Measurements from ENCODE around the gene RAPGEFL1. TPM values are rescaled to one million over a fixed set of nuclear protein-coding genes. Genes with fewer than 3 reads are reported as not detected.
A peak's percentile ranks its signal among the peaks of the same experiment; 100 is the strongest.

Gene RAPGEFL1
- total RNA-seq (10 to 100 TPM in 1 of 5 experiments, 1 to 10 TPM in 4; 5.0 to 10.7 (median 6.3) TPM), polyA plus RNA-seq (under 1 TPM; 0.24 to 0.47 TPM), total RNA-seq (6.5 reads per million, percentile 28 among the genes with 10 or more reads in this experiment)

- Histone ChIP-seq H3K27ac (ENCODE audit: low read depth, low read length) (peak within 1 kb of the TSS; percentile 61), H3K4me1 (ENCODE audit: control insufficient read depth in 2 of 2, insufficient read depth in 2 of 2, low read length in 2 of 2) (peaks cover 5% of the 10 kb centered on the region in 2 donors), H3K9me3 (ENCODE audit: control insufficient read depth in 2 of 3, low read length in 3 of 3) (no peaks in the 10 kb centered on the region), H3K36me3 (ENCODE audit: control insufficient read depth in 2 of 3, insufficient read depth in 3 of 3, low read length in 3 of 3) (no peaks in the 10 kb centered on the region), H3K27me3 (ENCODE audit: control insufficient read depth in 2 of 2, insufficient read depth in 2 of 2, low read length in 2 of 2) (no peaks in the 10 kb centered on the region), H3K4me3 (ENCODE audit: low read length) (peak within 1 kb of the TSS; percentile 53)
- H3K27ac Mint-ChIP-seq = peak within 1 kb of the TSS in 5 of 9 donors; percentile 46 to 87 (median 72)
- intact Hi-C loops (cut with micrococcal nuclease) = loop anchor here (1.0 to 2.0 kb wide), 3 partner anchors 14 to 65 kb away; partner anchors contain the start of gene CASC3 (in 1 of the 2)
- peak within 1 kb of the TSS; percentile 62 to 83 (median 69) for H3K4me3 Mint-ChIP-seq
- CTCF ChIA-PET = no interaction called here
- H3K4me1 Mint-ChIP-seq = peaks cover 6 to 12% (median 9%) of the 10 kb centered on the region in 7 donors
- POLR2A ChIA-PET = interaction anchor here (0.8 kb wide), 1 partner anchor 41 kb away, joined by 3 read pairs; the partner anchor contains the start of gene WIPF2
- peak; percentile 58 to 81 (median 72) for DNase-seq
- peak; percentile 98 for ATAC-seq
- no peaks in the 10 kb centered on the region for H3K27me3 Mint-ChIP-seq
- H3K36me3 Mint-ChIP-seq = peaks cover 0 to 20% (median 3%) of the 10 kb centered on the region in 5 donors
- no peaks in the 10 kb centered on the region for H3K9me3 Mint-ChIP-seq
Observed at GRCh38 chr17:40177275-40177874, at the start of gene RAPGEFL1. RAPGEFL1 (plus strand) TSS chr17:40177470; CDS start chr17:40177862, 392 bp downstream.

GRCh38 chr17:40129498-40129897 lies 47.8 kb upstream of the RAPGEFL1 start:
- Histone ChIP-seq H3K36me3 (ENCODE audit: control insufficient read depth in 2 of 3, insufficient read depth in 3 of 3, low read length in 3 of 3) (peaks cover 10 to 66% (median 20%) of the 10 kb centered on the region in 3 experiments), H3K9me3 (ENCODE audit: control insufficient read depth in 2 of 3, low read length in 3 of 3) (no peaks in the 10 kb centered on the region), H3K4me3 (ENCODE audit: low read length) (no peak overlapping the region), H3K27ac (ENCODE audit: low read depth, low read length) (no peak overlapping the region), H3K4me1 (ENCODE audit: control insufficient read depth in 2 of 2, insufficient read depth in 2 of 2, low read length in 2 of 2) (peaks cover 3 to 9% of the 10 kb centered on the region in 2 donors), H3K27me3 (ENCODE audit: control insufficient read depth in 2 of 2, insufficient read depth in 2 of 2, low read length in 2 of 2) (no peaks in the 10 kb centered on the region)
- Mint-ChIP-seq H3K9me3 (peaks cover 0 to 1% (median 0%) of the 10 kb centered on the region in 11 donors), H3K27me3 (no peaks in the 10 kb centered on the region), H3K27ac (peak overlapping the region in 6 of 9 donors; percentile 48 to 82 (median 58)), H3K36me3 (peaks cover 17 to 55% (median 34%) of the 10 kb centered on the region in 5 donors), H3K4me1 (peaks cover 13 to 41% (median 28%) of the 10 kb centered on the region in 7 donors), H3K4me3 (no peak overlapping the region)
- ATAC-seq (no peak), DNase-seq (no peak)
- ChIA-PET CTCF (interaction anchor here (1.0 to 1.4 kb wide), 2 partner anchors 10 to 16 kb away, joined by 3 to 5 read pairs; partner anchors contain the start of gene CASC3), POLR2A (interaction anchor here (1.8 kb wide), 1 partner anchor 10 kb away, joined by 6 read pairs; the partner anchor contains the start of gene CASC3)
- intact Hi-C loops (cut with micrococcal nuclease) = no loop called here

- Histone ChIP-seq H3K4me3 (ENCODE audit: low read length) (no peak overlapping the region), H3K9me3 (ENCODE audit: control insufficient read depth in 2 of 3, low read length in 3 of 3) (no peaks in the 10 kb centered on the region), H3K27ac (ENCODE audit: low read depth, low read length) (no peak overlapping the region), H3K36me3 (ENCODE audit: control insufficient read depth in 2 of 3, insufficient read depth in 3 of 3, low read length in 3 of 3) (peaks cover 13 to 75% (median 26%) of the 10 kb centered on the region in 3 experiments), H3K27me3 (ENCODE audit: control insufficient read depth in 2 of 2, insufficient read depth in 2 of 2, low read length in 2 of 2) (no peaks in the 10 kb centered on the region), H3K4me1 (ENCODE audit: control insufficient read depth in 2 of 2, insufficient read depth in 2 of 2, low read length in 2 of 2) (no peaks in the 10 kb centered on the region)
- Mint-ChIP-seq H3K27me3 (no peaks in the 10 kb centered on the region), H3K4me1 (peaks cover 10 to 41% (median 27%) of the 10 kb centered on the region in 7 donors), H3K36me3 (peaks cover 17 to 60% (median 39%) of the 10 kb centered on the region in 5 donors), H3K4me3 (no peak overlapping the region), H3K9me3 (peaks cover 0 to 1% (median 0%) of the 10 kb centered on the region in 11 donors), H3K27ac (peak overlapping the region in 7 of 9 donors; percentile 14 to 78 (median 57))
- intact Hi-C loops (cut with micrococcal nuclease) = no loop called here
- DNase-seq (no peak), ATAC-seq (peak; percentile 80)
- CTCF ChIA-PET = interaction anchor here (1.0 kb wide), 1 partner anchor 9 kb away, joined by 3 read pairs; the partner anchor contains the start of gene CASC3
- POLR2A ChIA-PET = interaction anchor here (1.8 kb wide), 1 partner anchor 9 kb away, joined by 6 read pairs; the partner anchor contains the start of gene CASC3
Observed at GRCh38 chr17:40130352-40131042, 46.8 kb upstream of the RAPGEFL1 start.

GRCh38 chr17:40134184-40134583 lies 43.1 kb upstream of the RAPGEFL1 start:
- H3K4me1 ChIP-seq (ENCODE audit: control insufficient read depth in 2 of 2, insufficient read depth in 2 of 2, low read length in 2 of 2) = peaks cover 4 to 5% of the 10 kb centered on the region in 2 donors
- no peaks in the 10 kb centered on the region for H3K9me3 ChIP-seq (ENCODE audit: control insufficient read depth in 2 of 3, low read length in 3 of 3)
- intact Hi-C loops (cut with micrococcal nuclease) = no loop called here
- Mint-ChIP-seq H3K9me3 (no peaks in the 10 kb centered on the region), H3K36me3 (peaks cover 17 to 58% (median 35%) of the 10 kb centered on the region in 5 donors), H3K4me3 (no peak overlapping the region), H3K27me3 (no peaks in the 10 kb centered on the region), H3K4me1 (peaks cover 5 to 50% (median 23%) of the 10 kb centered on the region in 7 donors), H3K27ac (peak overlapping the region in 6 of 9 donors; percentile 41 to 82 (median 63))
- ChIA-PET POLR2A (interaction anchor here (1.2 to 4.0 kb wide), 4 partner anchors 11 to 28 kb away, joined by 3 to 35 read pairs (median 4); partner anchors contain the start of gene MSL1), CTCF (interaction anchor here (0.6 to 1.3 kb wide), 6 partner anchors 14 to 277 kb away, joined by 3 to 6 read pairs (median 4); no protein-coding TSS in a partner anchor)
- H3K4me3 ChIP-seq (ENCODE audit: low read length) = no peak overlapping the region
- ATAC-seq (no peak), DNase-seq (no peak)
- no peaks in the 10 kb centered on the region for H3K27me3 ChIP-seq (ENCODE audit: control insufficient read depth in 2 of 2, insufficient read depth in 2 of 2, low read length in 2 of 2)
- no peak overlapping the region for H3K27ac ChIP-seq (ENCODE audit: low read depth, low read length)
- peaks cover 13 to 64% (median 30%) of the 10 kb centered on the region in 3 experiments for H3K36me3 ChIP-seq (ENCODE audit: control insufficient read depth in 2 of 3, insufficient read depth in 3 of 3, low read length in 3 of 3)

- Mint-ChIP-seq H3K27me3 (peaks cover 0 to 2% (median 0%) of the 10 kb centered on the region in 5 donors), H3K36me3 (peaks cover 17 to 42% (median 31%) of the 10 kb centered on the region in 5 donors), H3K4me1 (peaks cover 7 to 51% (median 34%) of the 10 kb centered on the region in 7 donors), H3K9me3 (peaks cover 0 to 6% (median 0%) of the 10 kb centered on the region in 11 donors), H3K4me3 (no peak overlapping the region), H3K27ac (peak overlapping the region in 8 of 9 donors; percentile 20 to 82 (median 70))
- Histone ChIP-seq H3K9me3 (ENCODE audit: control insufficient read depth in 2 of 3, low read length in 3 of 3) (no peaks in the 10 kb centered on the region), H3K27ac (ENCODE audit: low read depth, low read length) (no peak overlapping the region), H3K27me3 (ENCODE audit: control insufficient read depth in 2 of 2, insufficient read depth in 2 of 2, low read length in 2 of 2) (no peaks in the 10 kb centered on the region), H3K4me1 (ENCODE audit: control insufficient read depth in 2 of 2, insufficient read depth in 2 of 2, low read length in 2 of 2) (peaks cover 10 to 14% of the 10 kb centered on the region in 2 donors), H3K4me3 (ENCODE audit: low read length) (no peak overlapping the region), H3K36me3 (ENCODE audit: control insufficient read depth in 2 of 3, insufficient read depth in 3 of 3, low read length in 3 of 3) (peaks cover 7 to 50% (median 30%) of the 10 kb centered on the region in 3 experiments)
- ChIA-PET CTCF (no interaction called here), POLR2A (interaction anchor here (4.0 to 5.7 kb wide), 2 partner anchors 12 kb away, joined by 35 to 134 read pairs; partner anchors contain the start of gene MSL1)
- ATAC-seq (no peak), DNase-seq (no peak)
- intact Hi-C loops (cut with micrococcal nuclease) = loop anchor here in 1 of 2 donors (1.0 kb wide), 1 partner anchor 13 kb away; no protein-coding TSS in a partner anchor
Observed at GRCh38 chr17:40135817-40136216, 41.5 kb upstream of the RAPGEFL1 start.

Measured in naive thymus-derived CD4-positive, alpha-beta T cell (primary cell).